ENCODE measurements around the gene TSPAN9. TPM values are rescaled to one million over a fixed set of nuclear protein-coding genes. Genes with fewer than 3 reads are reported as not detected.

Gene TSPAN9
- total and polyA plus RNA-seq, 4 donors = 17.4 to 62.9 (median 34.2) TPM

DNA sequence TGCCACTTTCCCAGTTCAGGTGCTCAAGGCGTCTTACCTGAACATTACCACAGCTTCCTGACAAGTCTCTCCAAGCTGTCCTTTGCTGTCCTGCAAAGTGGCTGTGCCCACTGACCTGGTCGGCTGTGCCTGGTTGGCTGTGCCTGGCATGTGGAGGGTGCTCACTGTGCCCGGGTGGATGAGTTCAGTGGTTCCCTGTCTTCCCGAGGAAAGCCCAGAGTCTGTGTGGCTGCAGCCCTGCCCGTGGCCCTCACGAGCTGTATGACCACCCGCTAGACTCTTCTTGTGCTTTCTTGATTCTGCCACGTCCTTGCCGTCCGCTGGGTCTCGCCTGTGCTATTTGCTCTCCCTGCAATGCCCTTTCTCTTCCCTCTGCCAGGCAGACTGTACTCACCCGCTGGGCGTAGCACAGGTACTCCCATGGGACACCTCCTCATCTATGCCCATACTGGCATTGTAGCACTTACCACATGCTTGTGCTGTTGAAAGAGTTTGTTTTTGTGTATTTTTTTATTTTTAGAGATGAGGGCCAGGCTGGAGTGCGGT is 95.9 kb downstream of the TSPAN9 start:
- no peaks in the 10 kb centered on the region for H3K9me3 ChIP-seq (ENCODE audit: control insufficient read depth in 4 of 4, low read length in 3 of 4)
- WGBS = 87% methylated on average over 14 of the region's 14 CpGs
- no peak overlapping the region for H3K27ac ChIP-seq (ENCODE audit: low read depth in 1 of 2, low read length in 2 of 2)
- TF ChIP-seq TAF1 (conservative IDR thresholded peaks at IDR 0.05) = no peak
- TF ChIP-seq, protein P1, sequence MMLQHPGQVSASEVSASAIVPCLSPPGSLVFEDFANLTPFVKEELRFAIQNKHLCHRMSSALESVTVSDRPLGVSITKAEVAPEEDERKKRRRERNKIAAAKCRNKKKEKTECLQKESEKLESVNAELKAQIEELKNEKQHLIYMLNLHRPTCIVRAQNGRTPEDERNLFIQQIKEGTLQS (IDR thresholded peaks at IDR 0.05) = no peak
- TF ChIP-seq RXRA (IDR thresholded peaks at IDR 0.05) = no peak
- no peak for TF ChIP-seq RAD21 (IDR thresholded peaks at IDR 0.05)
- TF ChIP-seq EGR1 (IDR thresholded peaks at IDR 0.05; ENCODE audit: low read depth in 2 of 2) = no peak
- TF ChIP-seq, protein P2, sequence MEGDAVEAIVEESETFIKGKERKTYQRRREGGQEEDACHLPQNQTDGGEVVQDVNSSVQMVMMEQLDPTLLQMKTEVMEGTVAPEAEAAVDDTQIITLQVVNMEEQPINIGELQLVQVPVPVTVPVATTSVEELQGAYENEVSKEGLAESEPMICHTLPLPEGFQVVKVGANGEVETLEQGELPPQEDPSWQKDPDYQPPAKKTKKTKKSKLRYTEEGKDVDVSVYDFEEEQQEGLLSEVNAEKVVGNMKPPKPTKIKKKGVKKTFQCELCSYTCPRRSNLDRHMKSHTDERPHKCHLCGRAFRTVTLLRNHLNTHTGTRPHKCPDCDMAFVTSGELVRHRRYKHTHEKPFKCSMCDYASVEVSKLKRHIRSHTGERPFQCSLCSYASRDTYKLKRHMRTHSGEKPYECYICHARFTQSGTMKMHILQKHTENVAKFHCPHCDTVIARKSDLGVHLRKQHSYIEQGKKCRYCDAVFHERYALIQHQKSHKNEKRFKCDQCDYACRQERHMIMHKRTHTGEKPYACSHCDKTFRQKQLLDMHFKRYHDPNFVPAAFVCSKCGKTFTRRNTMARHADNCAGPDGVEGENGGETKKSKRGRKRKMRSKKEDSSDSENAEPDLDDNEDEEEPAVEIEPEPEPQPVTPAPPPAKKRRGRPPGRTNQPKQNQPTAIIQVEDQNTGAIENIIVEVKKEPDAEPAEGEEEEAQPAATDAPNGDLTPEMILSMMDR (IDR thresholded peaks at IDR 0.05; ENCODE audit: low read depth, low read length, missing input control) = no peak
- no peak for TF ChIP-seq SP1 (IDR thresholded peaks at IDR 0.05)
- TF ChIP-seq, protein P3, sequence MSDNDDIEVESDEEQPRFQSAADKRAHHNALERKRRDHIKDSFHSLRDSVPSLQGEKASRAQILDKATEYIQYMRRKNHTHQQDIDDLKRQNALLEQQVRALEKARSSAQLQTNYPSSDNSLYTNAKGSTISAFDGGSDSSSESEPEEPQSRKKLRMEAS (IDR thresholded peaks at IDR 0.05) = no peak
- TF ChIP-seq NR2F2 (IDR thresholded peaks at IDR 0.05) = no peak
- TF ChIP-seq YY1 (IDR thresholded peaks at IDR 0.05) = no peak
- no peak overlapping the region for H3K4me3 ChIP-seq (ENCODE audit: low read depth in 1 of 3, low read length in 3 of 3)
- H3K9ac ChIP-seq (ENCODE audit: low read depth in 1 of 2, low read length in 2 of 2) = no peak overlapping the region
- H3K27me3 ChIP-seq (ENCODE audit: control insufficient read depth in 4 of 4, insufficient read depth in 4 of 4, low read length in 3 of 4) = no peaks in the 10 kb centered on the region
- no peak for DNase-seq (ENCODE audit: low spot score)
- no peaks in the 10 kb centered on the region for H3K4me1 ChIP-seq (ENCODE audit: control insufficient read depth in 4 of 4, insufficient read depth in 4 of 4, low read length in 3 of 4)
- peaks cover 0 to 6% (median 0%) of the 10 kb centered on the region in 4 donors for H3K36me3 ChIP-seq (ENCODE audit: control insufficient read depth in 4 of 4, insufficient read depth in 3 of 4, low read depth in 1 of 4, low read length in 3 of 4)

DNA sequence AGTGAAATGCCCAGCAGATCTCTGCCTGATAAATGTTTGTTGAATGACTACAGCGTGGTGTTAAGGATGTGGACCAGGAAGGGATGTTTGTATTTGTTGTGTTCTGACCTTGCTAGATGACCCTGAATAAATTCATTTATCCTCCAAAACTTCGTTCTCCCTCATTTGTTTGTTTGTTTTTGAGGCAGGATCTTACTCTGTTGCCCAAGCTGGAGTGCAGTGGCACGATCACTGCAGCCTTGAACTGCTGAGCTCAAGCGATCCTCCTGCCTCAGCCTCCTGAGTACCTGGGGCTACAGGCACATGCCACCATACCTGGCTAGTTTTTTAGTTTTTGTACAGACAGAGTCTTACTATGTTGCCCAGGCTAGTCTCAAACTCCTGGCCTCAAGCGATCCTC is 96.7 kb downstream of the TSPAN9 start:
- DNase-seq (ENCODE audit: low spot score) = no peak
- H3K4me3 ChIP-seq (ENCODE audit: low read depth in 1 of 3, low read length in 3 of 3) = no peak overlapping the region

More for the DNA sequence above, 96.7 kb downstream of the TSPAN9 start:
- H3K9me3 ChIP-seq (ENCODE audit: control insufficient read depth in 4 of 4, low read length in 3 of 4) = no peaks in the 10 kb centered on the region
- H3K9ac ChIP-seq (ENCODE audit: low read depth in 1 of 2, low read length in 2 of 2) = no peak overlapping the region
- WGBS = 79% methylated on average over 5 of the region's 5 CpGs
- TF ChIP-seq RAD21 (IDR thresholded peaks at IDR 0.05) = no peak
- no peak for TF ChIP-seq RXRA (IDR thresholded peaks at IDR 0.05)
- TF ChIP-seq, protein P2 (IDR thresholded peaks at IDR 0.05; ENCODE audit: low read depth, low read length, missing input control) = no peak
- no peak for TF ChIP-seq EGR1 (IDR thresholded peaks at IDR 0.05; ENCODE audit: low read depth in 2 of 2)
- TF ChIP-seq, protein P4, sequence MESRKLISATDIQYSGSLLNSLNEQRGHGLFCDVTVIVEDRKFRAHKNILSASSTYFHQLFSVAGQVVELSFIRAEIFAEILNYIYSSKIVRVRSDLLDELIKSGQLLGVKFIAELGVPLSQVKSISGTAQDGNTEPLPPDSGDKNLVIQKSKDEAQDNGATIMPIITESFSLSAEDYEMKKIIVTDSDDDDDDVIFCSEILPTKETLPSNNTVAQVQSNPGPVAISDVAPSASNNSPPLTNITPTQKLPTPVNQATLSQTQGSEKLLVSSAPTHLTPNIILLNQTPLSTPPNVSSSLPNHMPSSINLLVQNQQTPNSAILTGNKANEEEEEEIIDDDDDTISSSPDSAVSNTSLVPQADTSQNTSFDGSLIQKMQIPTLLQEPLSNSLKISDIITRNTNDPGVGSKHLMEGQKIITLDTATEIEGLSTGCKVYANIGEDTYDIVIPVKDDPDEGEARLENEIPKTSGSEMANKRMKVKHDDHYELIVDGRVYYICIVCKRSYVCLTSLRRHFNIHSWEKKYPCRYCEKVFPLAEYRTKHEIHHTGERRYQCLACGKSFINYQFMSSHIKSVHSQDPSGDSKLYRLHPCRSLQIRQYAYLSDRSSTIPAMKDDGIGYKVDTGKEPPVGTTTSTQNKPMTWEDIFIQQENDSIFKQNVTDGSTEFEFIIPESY (IDR thresholded peaks at IDR 0.05) = no peak
- TF ChIP-seq GABPA (IDR thresholded peaks at IDR 0.05 in 1 of 2, conservative IDR thresholded peaks at IDR 0.05 in 1 of 2) = no peak
- TF ChIP-seq, protein P1 (IDR thresholded peaks at IDR 0.05) = no peak
- no peak for TF ChIP-seq SP1 (IDR thresholded peaks at IDR 0.05)
- no peak for TF ChIP-seq JUND (IDR thresholded peaks at IDR 0.05)
- TF ChIP-seq, protein P3 (IDR thresholded peaks at IDR 0.05) = no peak
- no peak for TF ChIP-seq TAF1 (conservative IDR thresholded peaks at IDR 0.05)
- H3K36me3 ChIP-seq (ENCODE audit: control insufficient read depth in 4 of 4, insufficient read depth in 3 of 4, low read depth in 1 of 4, low read length in 3 of 4) = peaks cover 0 to 3% (median 0%) of the 10 kb centered on the region in 4 donors
- H3K27me3 ChIP-seq (ENCODE audit: control insufficient read depth in 4 of 4, insufficient read depth in 4 of 4, low read length in 3 of 4) = no peaks in the 10 kb centered on the region
- no peaks in the 10 kb centered on the region for H3K4me1 ChIP-seq (ENCODE audit: control insufficient read depth in 4 of 4, insufficient read depth in 4 of 4, low read length in 3 of 4)
- H3K27ac ChIP-seq (ENCODE audit: low read depth in 1 of 2, low read length in 2 of 2) = no peak overlapping the region

Measured in liver (tissue), 9 donors.